KOPT-K1 (cell line): Measurements from ENCODE around the gene CACNG8.

Experiments
- H3K27ac ChIP-seq: fragments of 200-600 bp; sonication (generic); 2 replicates; pipeline ENCODE4 v1.5.1; 2016; ENCODE audit warnings: antibody characterized with exemption, mild to moderate bottlenecking, low read depth, low read length; ENCODE audit not compliant: poor library complexity, severe bottlenecking
- H3K36me3 ChIP-seq: fragments of 200-600 bp; sonication (generic); 2 replicates; pipeline ENCODE4 v1.5.1; 2017; ENCODE audit warnings: antibody characterized with exemption, mild to moderate bottlenecking, low read length, moderate library complexity; ENCODE audit not compliant: insufficient read depth
- H3K9me3 ChIP-seq: fragments of 200-600 bp; sonication (generic); 2 replicates; pipeline ENCODE4 v1.5.1; 2017; ENCODE audit warnings: antibody characterized with exemption, low read length, mild to moderate bottlenecking; ENCODE audit not compliant: insufficient read depth, poor library complexity, severe bottlenecking

Gene CACNG8

GRCh38 chr19:53957448-53958167 is 5.1 kb upstream of the CACNG8 start:
- H3K36me3 ChIP-seq = no peaks in the 10 kb centered on the region
- no peaks in the 10 kb centered on the region for H3K9me3 ChIP-seq
- H3K27ac ChIP-seq = no peak overlapping the region

- Histone ChIP-seq H3K27ac (no peak overlapping the region), H3K36me3 (no peaks in the 10 kb centered on the region), H3K9me3 (no peaks in the 10 kb centered on the region)
Observed at GRCh38 chr19:53958168-53958571, 4.6 kb upstream of the CACNG8 start.

- H3K9me3 ChIP-seq = no peaks in the 10 kb centered on the region
- H3K27ac ChIP-seq = no peak overlapping the region
- H3K36me3 ChIP-seq = no peaks in the 10 kb centered on the region
Observed at GRCh38 chr19:53958823-53959757, 3.6 kb upstream of the CACNG8 start.

- H3K36me3 ChIP-seq = no peaks in the 10 kb centered on the region
- H3K27ac ChIP-seq = no peak overlapping the region
Observed at GRCh38 chr19:53960187-53960586, 2.5 kb upstream of the CACNG8 start.

GRCh38 chr19:53960886-53961285 is 1.9 kb upstream of the CACNG8 start:
- H3K27ac ChIP-seq = no peak overlapping the region
- H3K9me3 ChIP-seq = no peaks in the 10 kb centered on the region
- no peaks in the 10 kb centered on the region for H3K36me3 ChIP-seq

More at GRCh38 chr19:53960187-53960586, 2.5 kb upstream of the CACNG8 start:
- no peaks in the 10 kb centered on the region for H3K9me3 ChIP-seq

- Histone ChIP-seq H3K9me3 (no peaks in the 10 kb centered on the region), H3K36me3 (no peaks in the 10 kb centered on the region), H3K27ac (no peak overlapping the region)
Observed at GRCh38 chr19:53961523-53962356, 997 bp upstream of the CACNG8 start.

- Histone ChIP-seq H3K9me3 (no peaks in the 10 kb centered on the region), H3K27ac (no peak overlapping the region), H3K36me3 (no peaks in the 10 kb centered on the region)
Observed at GRCh38 chr19:53965091-53965490, 2.4 kb downstream of the CACNG8 start.

GRCh38 chr19:53966931-53967330 is 4.2 kb downstream of the CACNG8 start:
- no peak overlapping the region for H3K27ac ChIP-seq
- no peaks in the 10 kb centered on the region for H3K9me3 ChIP-seq
- H3K36me3 ChIP-seq = no peaks in the 10 kb centered on the region

GRCh38 chr19:53969366-53969765 is 6.6 kb downstream of the CACNG8 start:
- Histone ChIP-seq H3K36me3 (no peaks in the 10 kb centered on the region), H3K9me3 (no peaks in the 10 kb centered on the region), H3K27ac (no peak overlapping the region)

- no peaks in the 10 kb centered on the region for H3K36me3 ChIP-seq
- no peaks in the 10 kb centered on the region for H3K9me3 ChIP-seq
- no peak overlapping the region for H3K27ac ChIP-seq
Observed at GRCh38 chr19:53971673-53972072, 8.9 kb downstream of the CACNG8 start.

GRCh38 chr19:53977429-53977990 is 14.8 kb downstream of the CACNG8 start:
- H3K9me3 ChIP-seq = no peaks in the 10 kb centered on the region
- no peak overlapping the region for H3K27ac ChIP-seq
- H3K36me3 ChIP-seq = no peaks in the 10 kb centered on the region

GRCh38 chr19:53977991-53978731 is 15.4 kb downstream of the CACNG8 start:
- H3K27ac ChIP-seq = no peak overlapping the region
- no peaks in the 10 kb centered on the region for H3K9me3 ChIP-seq
- no peaks in the 10 kb centered on the region for H3K36me3 ChIP-seq

GRCh38 chr19:53978975-53979801 is 16.5 kb downstream of the CACNG8 start:
- Histone ChIP-seq H3K9me3 (no peaks in the 10 kb centered on the region), H3K27ac (no peak overlapping the region), H3K36me3 (no peaks in the 10 kb centered on the region)
